HCEC 1CT (cell line): ENCODE data around the gene ZFYVE28.
A peak's percentile ranks its signal among the peaks of the same experiment; 100 is the strongest.

Experiments used
- DNase-seq: peaks from one replicate; pipeline ENCODE4 v3.0.0-alpha.2; 2017

The ZFYVE28 gene

DNA sequence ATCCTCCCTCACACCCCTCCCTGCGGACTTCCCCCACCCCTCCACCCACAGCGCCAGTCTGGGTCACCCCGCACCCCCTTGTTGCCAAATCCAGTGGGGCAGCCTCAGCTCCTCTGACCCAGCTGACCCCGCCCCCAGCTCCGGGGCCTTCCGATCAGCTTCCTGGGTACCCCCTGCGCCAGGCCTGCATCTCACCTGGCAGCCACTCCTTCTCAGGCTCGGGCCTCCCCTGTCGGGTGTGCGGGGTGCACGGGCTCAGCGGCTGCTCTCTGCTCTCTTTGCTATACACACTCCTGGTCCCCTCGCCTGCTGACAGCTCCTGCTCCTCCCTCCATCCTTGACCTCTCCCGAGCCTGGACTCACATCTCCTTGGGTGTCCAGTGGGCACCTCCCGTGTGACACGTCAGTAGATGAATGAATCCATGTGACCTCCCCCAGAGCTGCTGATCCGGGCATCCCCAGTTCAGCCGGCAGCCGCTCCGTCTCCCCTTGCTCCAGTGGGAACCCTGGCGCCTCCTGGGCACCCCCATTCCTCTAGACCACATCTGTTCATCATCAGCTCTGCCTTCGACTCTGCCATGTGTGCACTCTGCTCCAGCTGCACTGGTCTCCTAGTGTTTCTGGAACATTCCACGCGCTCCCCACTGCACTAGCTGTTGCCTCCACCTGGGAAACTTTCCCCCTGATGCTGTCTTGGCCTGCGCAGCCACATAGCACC is 10.2 kb upstream of the ZFYVE28 start:
- DNase-seq: no peak

DNA sequence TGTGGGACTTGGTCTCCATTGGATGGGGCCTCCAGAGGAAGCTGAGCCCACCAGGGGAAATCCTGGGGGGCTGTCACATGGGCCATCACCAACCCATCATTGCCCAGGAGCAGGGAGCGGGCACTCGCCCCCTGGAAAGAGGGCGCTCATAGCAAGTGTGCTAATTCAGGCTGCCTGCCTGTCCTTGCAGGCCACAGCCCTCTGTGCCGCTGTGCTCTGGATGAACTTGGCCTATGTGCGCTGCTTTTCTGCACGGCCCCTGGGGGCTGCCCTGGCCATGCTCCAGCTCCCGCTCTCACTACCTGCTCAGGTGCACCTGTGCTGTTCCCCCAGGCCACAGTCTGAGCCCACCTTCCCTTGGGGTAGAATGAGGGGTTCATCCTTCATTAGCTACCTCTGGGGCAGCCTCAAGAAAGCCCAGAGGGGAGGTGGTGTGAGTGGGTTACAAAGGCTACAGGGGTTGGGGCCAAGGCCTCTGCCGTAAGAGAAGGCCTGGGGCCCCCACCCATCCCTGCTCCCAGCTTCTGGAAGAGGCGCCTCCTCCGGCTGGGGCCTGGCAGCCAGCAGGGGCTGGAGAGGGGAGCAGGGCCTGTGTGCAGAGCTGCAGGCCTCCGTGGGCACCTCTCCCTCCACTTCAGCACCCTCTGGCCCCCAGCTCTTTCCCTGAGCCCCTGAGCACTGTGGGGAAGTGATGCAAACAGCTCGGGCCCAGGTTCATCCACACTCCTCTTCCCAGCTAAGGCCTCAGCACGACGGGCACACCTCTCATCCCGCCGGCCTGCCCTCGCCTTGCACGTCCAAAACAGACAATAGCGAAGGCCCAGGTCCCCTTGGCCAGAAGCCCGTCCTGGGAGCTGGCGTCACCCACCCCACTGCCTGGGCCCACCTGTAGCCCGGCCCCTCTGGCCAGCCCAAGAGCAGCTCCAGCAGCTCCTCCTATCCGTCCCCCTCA is 9.2 kb upstream of the ZFYVE28 start:
- DNase-seq: no peak

DNA sequence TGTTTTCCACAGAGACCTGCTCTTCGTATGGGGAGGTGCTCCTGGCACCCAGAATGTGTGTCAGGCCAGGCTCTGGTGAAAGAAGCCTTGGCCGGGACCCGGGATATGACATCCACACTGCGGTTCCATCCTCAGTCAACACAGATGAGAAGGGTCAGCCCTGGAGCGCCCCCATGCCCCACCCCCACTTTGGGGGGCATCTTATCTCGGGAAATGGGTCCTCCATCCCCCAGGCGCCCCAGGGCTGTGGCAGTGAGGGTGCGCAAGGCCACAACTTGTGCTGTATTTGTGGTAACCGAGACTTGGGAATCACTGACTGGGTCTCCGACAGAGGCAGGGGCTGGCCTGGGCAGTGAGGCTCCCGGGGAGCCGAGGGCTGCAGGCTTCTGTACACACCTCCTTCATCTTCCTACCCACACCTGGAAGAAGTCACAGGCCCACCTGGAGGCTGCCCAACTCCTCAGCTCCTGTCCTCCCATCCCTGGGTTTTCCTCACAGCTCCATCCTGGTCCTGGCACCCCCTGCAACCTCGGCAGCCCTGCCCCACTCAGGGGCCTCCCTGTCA is 8.3 kb upstream of the ZFYVE28 start:
- DNase-seq: no peak

DNA sequence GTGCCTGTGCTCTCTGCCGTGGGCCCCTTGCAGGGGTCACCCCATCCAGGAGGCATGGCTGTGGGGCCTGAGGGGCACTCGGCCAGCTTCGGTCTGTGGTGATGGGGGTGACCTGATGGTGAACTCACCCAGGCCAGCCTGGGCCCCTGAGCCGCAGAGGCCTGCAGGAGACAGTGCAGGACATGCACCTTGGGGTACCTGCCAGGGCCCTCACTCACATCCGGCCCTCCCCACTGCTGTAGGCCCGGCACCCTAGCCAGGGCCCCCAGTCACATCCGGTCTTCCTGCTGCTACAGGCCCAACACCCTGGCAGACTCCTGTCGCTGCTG is 7.6 kb upstream of the ZFYVE28 start:
- DNase-seq: no peak

DNA sequence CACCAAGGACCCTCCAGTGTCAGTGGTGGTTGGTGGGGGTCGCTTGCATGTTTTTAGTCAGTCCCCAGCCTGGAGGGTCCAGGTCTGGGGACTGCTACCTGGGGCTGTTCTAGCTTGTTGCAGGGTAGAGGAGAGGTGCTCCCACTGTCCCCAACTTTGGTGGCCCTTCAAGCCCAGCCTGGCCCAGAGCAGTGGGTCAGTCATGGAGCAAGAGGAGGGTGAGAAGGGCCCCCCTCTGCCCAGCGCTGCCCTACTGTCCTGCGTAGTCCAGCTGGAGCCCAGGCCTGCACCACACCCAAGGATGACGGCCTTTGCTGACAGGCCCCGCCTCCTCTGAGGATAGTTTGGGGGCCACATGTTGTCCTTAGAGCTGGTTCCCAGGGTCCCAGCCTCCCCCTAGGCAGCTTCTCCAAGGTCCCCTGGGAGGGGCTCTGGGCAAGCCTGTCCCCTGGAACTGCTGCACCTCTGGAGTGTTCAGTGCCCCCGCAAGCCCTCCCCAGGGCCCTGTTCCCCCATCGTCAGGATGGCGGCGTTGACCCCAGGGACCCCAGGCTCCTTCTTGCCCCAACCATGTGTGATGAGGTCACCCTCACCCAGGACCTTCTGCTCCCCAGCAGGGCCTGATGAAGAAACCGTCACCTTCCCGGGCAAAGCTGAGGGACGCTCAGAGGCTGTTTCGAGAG is 7.1 kb upstream of the ZFYVE28 start:
- no peak for DNase-seq

DNA sequence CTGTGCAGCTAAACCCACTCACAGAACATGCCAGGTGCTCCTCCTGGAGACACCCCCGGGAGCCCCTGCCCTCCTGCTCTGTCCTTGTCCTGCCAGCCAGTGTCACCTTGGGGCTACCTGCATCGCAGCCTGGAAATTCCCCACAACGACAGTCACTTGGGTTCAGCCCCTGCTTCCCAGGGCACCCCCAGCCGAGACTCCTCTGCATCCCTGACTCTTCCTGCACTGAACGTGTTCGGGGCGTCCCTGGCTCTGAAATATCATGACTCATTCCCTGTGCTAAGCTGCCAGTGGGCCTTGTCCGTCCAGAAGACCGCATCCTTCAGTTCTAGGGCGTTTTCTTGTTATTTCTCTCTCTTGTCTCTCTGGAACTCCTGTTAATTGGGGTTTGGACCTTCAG is 6.1 kb upstream of the ZFYVE28 start:
- DNase-seq: no peak

DNA sequence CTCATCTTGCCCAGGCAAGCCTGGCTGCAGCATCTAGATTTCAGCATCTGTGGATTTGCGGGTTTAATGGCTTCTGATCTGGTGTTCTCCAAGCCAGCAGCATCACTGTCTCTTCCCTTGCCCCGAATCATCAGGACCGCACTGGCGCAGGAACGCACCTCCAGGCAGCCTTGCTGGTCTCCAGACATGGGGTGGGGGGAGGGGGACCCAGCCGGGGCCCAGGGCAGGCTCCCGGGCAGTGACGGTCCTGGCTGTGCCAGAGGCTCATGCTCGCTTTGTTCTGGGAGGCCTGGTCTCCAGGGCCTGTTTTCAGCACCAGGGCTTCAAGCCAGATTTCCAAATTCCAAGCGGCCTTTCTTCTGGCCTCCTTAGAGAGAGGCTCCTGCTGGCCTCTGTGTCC is 5.2 kb upstream of the ZFYVE28 start:
- no peak for DNase-seq

DNA sequence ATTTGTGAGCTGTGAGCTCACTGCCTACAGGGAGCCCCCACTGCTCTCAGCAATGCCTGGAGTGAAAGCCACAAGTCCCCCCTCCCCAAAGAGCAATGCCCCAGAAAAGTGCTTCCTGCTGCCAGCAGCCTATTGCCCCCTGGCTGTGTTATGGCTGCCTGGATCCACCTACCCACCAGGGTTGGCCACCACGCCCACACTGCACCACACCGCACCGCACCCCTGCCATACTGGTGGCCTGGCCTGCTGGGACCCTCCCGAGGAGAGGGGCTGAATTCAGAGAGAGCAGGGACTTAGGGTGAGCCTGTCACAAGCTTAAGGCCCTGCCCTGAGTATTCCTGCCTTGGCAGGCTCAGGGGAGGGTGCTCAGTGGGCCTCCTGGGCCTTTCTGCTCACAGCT is 4.6 kb upstream of the ZFYVE28 start:
- DNase-seq: no peak

DNA sequence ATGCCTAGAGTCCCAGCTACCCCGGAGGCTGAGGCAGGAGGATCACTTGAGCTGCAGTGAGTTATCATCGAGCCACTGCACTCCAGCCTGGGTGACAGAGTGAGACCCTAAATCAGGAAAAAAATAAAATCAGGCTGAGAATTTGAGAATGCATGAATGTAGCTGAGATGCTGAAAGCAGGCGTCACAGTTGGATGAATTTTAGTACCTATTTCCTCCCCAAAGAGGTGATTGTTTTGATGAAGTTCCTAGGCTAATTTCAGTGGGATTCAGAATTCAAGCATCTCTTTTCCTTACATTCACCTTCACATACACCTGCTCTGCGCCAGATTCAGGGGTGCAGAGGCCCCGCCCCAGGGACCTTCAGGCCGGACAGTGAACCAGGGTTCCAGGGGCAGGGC is 3.5 kb upstream of the ZFYVE28 start:
- no peak for DNase-seq

DNA sequence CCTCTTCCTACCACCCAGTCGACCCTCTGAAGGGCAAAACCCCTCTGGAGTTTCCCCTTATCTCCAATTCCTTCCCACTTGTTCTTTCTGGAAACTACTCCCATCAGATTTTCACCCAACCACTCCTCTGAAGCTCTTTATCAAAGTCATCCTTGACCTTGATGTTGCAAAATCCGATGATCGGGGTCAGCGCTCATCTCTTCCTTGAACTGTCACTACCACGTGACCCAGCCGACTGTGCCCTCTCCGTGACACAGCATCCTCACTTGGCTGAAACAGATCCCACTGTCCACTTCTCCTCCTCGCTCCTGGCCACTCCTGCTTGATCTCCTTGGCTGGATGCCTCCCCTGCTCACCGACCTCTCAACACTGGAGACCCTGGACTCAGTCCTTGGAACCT is 1.4 kb upstream of the ZFYVE28 start:
- DNase-seq: no peak

DNA sequence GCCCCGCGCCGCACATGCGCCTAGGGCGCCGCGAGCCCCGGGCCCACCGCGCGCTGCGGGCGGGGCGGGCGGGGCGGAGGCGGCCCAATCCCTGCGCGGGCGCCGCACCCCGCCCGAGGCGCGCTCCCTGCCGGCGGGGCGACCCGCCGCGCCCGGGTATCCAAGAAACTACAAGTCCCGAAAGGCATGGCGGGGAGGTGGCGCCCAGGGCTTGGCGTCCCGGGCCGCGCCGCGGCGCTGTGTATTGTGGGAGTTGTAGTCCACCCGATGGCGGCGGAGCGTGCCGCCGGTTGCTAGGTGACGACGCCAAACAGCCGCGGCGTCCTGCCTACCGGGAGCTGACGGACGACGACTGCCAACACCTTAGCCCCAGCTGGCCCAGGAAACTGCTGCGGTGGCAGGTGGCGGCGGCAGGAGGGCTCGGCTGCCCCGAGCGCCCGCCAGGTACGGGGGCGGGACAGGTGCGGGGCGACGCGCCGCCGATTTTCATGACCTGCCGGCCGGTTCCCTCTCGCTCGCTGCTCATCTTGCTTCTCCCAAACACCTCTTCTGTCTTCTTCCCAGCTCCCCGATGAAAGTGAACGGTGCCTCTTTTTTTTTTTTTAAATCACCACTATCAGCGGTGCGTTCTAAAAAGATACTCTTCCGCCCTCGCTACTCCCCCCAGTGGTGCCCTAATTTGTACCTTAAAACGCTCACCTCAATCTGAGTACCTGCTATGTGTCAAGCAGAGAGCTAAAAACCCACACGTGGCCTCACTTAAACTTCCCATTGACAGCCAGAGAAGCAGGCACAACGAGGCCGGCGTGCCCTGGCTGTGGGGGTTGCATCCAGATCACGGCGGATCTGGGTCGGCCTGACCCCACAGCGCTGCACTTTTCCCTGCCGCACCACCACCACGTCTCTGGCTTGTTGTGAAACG is 466 bp upstream of the ZFYVE28 start, which contains the start of gene CFAP99:
Gene CFAP99 (plus strand): TSS at position 306 of the 922 bp plus-strand sequence.
- peak; percentile 74 for DNase-seq

DNA sequence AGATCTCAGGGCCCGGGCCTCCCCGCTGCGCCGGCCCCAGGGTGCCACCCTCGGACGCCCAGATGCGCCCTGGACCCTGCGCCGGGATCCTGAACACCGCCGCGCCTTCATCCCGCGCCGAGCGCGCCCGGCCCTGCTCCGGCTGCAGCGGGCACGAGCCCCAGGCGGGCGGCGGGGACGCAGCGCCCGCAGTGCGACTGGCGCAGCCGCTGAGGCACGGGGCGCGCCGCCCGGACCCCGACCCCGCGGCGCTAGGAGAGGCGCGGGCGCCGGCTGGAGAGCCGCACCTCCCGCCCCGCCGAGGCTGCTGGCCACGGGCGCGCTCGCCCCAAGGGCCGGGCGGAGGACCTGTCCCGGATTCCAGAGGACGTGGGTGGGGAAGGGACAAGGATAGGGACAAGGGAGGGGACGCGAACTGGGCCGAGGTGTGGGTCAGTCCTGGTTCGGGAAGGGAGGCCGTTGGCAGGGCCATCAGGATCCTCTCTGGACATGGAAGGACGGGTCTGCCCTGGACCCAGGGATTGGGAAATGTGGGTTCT is 1.1 kb downstream of the ZFYVE28 start:
- no peak for DNase-seq

DNA sequence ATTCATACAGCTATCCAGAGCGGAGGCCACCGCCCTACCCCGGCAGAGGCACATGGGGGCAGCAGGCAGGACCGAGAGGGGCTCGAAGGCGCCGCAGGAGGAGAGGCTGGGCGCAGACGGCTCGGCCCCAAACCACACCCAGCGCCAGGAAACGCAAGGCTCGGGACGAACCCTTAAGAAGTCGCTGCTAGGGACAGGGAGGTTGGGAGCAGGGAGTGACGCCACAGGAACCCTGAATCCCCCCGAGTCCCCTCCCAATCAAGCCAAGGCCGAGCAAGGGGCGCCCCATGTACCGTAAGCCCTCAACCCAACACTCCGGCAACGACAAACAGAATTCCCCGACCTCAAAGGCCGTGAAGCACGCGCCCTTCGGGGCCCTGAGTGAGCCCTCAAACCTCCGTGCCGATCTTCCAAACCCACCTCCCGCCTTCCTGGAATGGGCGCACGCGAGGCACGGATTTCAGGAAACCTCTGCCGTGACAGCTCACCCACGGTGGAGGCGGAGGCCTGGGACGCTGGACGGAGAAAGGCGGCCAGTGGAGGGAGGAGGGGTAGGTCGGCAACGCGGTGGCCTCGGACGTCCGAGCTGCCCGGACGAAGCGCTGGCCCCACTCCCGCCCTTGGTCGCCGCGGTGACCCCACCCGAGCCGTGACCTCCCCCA is 1.8 kb downstream of the ZFYVE28 start:
- DNase-seq: no peak

DNA sequence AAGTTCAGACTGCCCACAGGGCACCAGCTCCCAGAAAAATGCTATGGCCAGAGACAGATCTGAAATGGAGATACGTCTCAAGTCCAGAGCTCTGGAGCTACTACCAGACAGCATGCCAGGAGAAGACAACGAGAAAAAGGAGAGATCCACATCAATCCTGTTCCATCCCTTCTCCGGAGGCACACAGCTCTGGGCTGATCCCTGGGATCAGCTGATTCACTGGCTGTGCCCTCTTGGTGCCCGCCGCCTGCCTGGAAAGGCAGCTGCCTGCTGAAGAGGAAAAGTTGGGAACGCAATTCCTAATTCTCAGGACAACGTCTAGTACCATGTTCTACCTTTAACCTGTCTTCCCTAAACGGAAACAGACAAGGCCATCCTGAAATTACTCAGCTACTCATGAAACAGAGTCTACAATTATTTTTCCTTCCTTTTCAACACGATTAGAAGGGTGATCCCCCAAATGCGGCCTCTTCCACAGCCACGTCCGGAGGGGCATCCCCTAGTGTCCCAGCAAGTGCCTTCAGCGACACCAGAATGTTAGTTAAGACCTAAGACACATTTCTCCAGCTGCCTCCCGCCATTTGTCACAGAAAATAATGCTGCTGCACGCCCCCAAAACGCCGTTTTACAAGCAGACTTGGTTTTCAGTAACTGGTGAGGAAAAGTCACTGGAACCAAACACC is 2.4 kb downstream of the ZFYVE28 start:
- no peak for DNase-seq

DNA sequence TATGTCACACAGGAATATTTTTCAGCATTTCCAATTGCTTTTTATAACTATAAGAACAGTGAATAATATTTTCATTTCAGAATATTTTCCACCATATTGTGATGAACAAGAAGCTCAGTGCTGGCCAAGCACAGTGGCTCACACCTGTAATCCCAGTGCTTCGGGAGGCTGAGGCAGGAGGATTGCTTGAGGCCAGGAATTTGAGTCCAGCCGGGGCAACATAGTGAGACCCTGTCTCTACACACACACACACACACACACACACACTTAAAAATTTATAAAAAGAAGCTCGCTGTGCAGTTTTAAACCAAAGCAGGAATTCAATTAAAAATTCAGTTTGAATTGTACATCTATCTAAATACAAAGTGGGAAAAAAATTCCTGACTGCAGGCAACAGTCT is 3.2 kb downstream of the ZFYVE28 start:
- DNase-seq: no peak

DNA sequence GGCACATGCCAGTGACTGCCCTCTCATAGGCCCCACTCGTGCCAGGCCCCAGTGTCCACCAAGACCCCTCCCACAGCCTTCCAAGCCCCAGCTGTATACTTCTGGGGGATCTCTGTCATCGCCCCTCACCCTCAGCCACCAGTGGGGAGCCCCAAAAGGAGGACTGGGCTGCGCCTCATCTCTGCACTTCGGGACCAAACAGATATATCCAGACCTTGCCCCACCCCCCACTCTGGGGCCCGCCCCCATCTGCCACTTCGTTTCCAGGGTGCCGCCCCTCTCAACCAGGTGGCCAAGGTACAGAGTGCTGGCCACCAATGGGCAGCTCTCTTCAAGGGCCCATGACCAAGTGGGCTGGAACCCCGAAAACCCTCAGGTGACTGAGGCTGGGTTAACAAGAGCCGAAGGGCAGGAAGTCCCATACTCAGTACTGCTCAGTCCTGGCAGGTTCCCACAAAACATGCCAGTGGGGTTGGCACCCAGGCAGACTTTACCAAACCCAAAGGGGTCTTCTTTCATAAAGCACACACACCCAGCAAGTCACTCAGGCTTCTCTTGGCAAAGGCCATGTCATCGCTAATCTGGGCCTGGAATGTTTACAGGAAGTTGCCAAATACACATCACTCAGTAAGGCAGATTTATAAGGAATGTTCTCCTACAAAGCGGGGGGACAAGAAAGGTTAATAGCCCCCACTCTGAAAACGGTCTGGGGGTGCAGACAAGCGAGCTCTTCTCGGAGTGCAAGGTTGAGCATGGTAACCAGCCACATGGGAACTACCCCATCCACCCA is 4.4 kb downstream of the ZFYVE28 start:
- no peak for DNase-seq

DNA sequence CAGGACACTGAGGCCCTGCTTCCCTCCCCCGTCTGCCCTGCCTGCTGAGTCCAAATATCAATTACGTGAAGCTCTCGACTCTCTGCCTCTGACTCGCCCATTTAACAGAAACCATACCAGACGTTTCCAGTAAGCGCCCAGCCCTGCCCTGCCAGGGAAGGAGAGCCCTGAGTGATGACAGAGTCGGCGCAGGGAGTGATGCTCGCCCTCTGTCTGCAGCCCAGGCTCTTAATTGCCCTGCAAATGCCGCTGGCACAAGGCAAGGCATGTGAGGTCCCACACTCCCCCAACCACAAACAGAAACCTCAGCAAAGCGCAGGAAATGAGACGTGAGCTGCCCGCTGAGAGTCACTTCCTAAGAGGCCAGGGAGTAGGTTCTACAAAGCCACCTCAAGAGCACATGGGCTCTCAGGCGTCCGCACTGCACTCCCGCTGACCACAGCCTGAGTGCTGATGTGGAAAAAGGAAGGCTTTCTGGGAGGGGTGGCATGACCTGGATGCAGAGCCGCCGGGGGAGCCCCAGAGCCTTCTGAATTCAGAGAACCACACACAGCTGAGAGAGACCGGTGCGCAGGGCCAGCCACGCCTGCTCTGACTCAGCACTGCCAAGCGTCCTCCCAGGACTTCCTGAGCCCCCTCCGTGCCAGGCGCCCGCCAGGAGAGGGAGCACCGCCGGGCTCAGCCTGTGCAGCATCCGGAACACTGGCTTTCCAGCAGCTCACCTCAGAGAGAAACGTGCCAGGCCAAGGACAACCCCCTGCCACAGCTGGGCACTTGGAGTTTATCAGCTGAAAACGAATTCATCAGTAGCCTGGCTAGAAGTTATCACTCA is 5.3 kb downstream of the ZFYVE28 start:
- DNase-seq: peak; percentile 70

DNA sequence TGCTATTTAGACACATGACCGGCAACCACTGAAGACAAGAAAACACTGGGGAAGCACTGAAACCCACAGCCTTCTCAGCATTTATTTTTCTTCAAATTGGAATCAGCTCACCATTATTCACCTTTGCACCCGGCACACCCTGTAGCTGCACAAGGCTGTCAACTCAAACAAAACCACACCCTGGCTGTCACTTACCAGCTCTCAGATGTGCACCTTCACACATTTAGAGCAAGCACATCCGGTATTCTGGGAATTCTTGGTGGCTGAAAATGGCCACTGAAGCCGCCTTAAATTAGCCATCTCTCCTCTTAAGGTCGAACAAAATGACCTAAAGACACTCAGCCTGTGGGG is 5.9 kb downstream of the ZFYVE28 start:
- no peak for DNase-seq
